Activated T-helper 2 cell treated with anti-CD3 and anti-CD28 coated beads, Interferon-gamma antibody, Interleukin-2, Interleukin-4, amounts not matched to agents 10 μg/mL and 5 μg/mL and 100 μg/mL, durations not matched to agents 14 hours and 24 hours and 36 hours (primary cell): ENCODE data around the gene SLC16A9. TPM values are rescaled to one million over a fixed set of nuclear protein-coding genes. Genes with fewer than 3 reads are reported as not detected.
"Not testable (repeated sequence)": the region's sequence is repeated elsewhere in the genome, so short reads cannot be mapped to it uniquely, and the experiment has no call there.

Experiments used
- DNase-seq: peaks from one replicate; pipeline ENCODE4 v3.0.0; 2021; ENCODE audit warnings: low spot score
- H3K27ac Mint-ChIP-seq: one replicate; pipeline ENCODE4 v1.8.0; 2021; ENCODE audit warnings: mixed read lengths
- H3K27me3 Mint-ChIP-seq: one replicate; pipeline ENCODE4 v1.8.0; 2021; ENCODE audit warnings: low read depth, mixed read lengths
- H3K36me3 Mint-ChIP-seq: one replicate; pipeline ENCODE4 v1.8.0; 2021; ENCODE audit warnings: low read depth, mixed read lengths
- H3K4me1 Mint-ChIP-seq: one replicate; pipeline ENCODE4 v1.8.0; 2021; ENCODE audit warnings: low read depth, mixed read lengths
- H3K4me3 Mint-ChIP-seq: one replicate; pipeline ENCODE4 v1.8.0; 2021; ENCODE audit warnings: low read depth, mild to moderate bottlenecking, moderate library complexity, mixed read lengths
- H3K9me3 Mint-ChIP-seq: one replicate; pipeline ENCODE4 v1.8.0; 2021; ENCODE audit warnings: mixed read lengths
- intact Hi-C: fragments of 100-400 bp; cut with micrococcal nuclease; formaldehyde crosslinking; loops from one replicate; pipeline ENCODE4 v1.15.1; 2023
- total RNA-seq: library from RNA; stranded (reverse); gene quantifications from 2 replicates; pipeline ENCODE4 v1.2.3, GENCODE V29; 2022

Gene SLC16A9
- total RNA-seq: 1.9 and 2.1 TPM in 2 replicates

- Mint-ChIP-seq H3K4me3 (peak within 1 kb of the TSS; percentile 73), H3K4me1 (peaks cover 3% of the 10 kb centered on the region), H3K27me3 (peaks cover 62% of the 10 kb centered on the region), H3K27ac (peak within 1 kb of the TSS; percentile 24), H3K9me3 (no peaks in the 10 kb centered on the region), H3K36me3 (no peaks in the 10 kb centered on the region)
- intact Hi-C loops: loop anchor here (2.0 to 10.0 kb wide), 2 partner anchors 95 to 197 kb away; partner anchors contain the start of gene CCDC6
- peak; percentile 52 for DNase-seq
Observed at GRCh38 chr10:59709395-59710125, at the start of gene SLC16A9. Gene SLC16A9, minus strand, starts transcription at chr10:59709850. Its CDS starts 25,559 bp downstream, at chr10:59684291.

- Mint-ChIP-seq H3K27ac (no peak overlapping the region), H3K36me3 (no peaks in the 10 kb centered on the region), H3K4me3 (no peak overlapping the region), H3K9me3 (peaks cover 8% of the 10 kb centered on the region), H3K27me3 (peaks cover 1% of the 10 kb centered on the region), H3K4me1 (no peaks in the 10 kb centered on the region)
- intact Hi-C loops: no loop called here
- no peak for DNase-seq
Observed at GRCh38 chr10:59757966-59758365, 48.3 kb upstream of the SLC16A9 start.

GRCh38 chr10:59754951-59755350 is 45.3 kb upstream of the SLC16A9 start:
- no peak overlapping the region for H3K27ac Mint-ChIP-seq

GRCh38 chr10:59753267-59753666 is 43.6 kb upstream of the SLC16A9 start, which contains the start of gene MRLN:
Gene MRLN, minus strand, starts transcription at chr10:59753455.
- H3K27me3 Mint-ChIP-seq: peaks cover 2% of the 10 kb centered on the region
- DNase-seq: no peak
- H3K4me3 Mint-ChIP-seq: no peak within 1 kb of the TSS
- H3K9me3 Mint-ChIP-seq: no peaks in the 10 kb centered on the region
- no peak within 1 kb of the TSS for H3K27ac Mint-ChIP-seq
- no peaks in the 10 kb centered on the region for H3K4me1 Mint-ChIP-seq
- no peaks in the 10 kb centered on the region for H3K36me3 Mint-ChIP-seq
- intact Hi-C loops: no loop called here

More at GRCh38 chr10:59754951-59755350, 45.3 kb upstream of the SLC16A9 start:
- no peak for DNase-seq
- peaks cover 2% of the 10 kb centered on the region for H3K27me3 Mint-ChIP-seq
- no peaks in the 10 kb centered on the region for H3K36me3 Mint-ChIP-seq
- intact Hi-C loops: no loop called here
- H3K4me3 Mint-ChIP-seq: no peak overlapping the region
- no peaks in the 10 kb centered on the region for H3K9me3 Mint-ChIP-seq
- H3K4me1 Mint-ChIP-seq: no peaks in the 10 kb centered on the region

GRCh38 chr10:59752278-59752940 is 42.8 kb upstream of the SLC16A9 start:
- H3K4me1 Mint-ChIP-seq: no peaks in the 10 kb centered on the region

GRCh38 chr10:59750155-59750945 is 40.7 kb upstream of the SLC16A9 start:
- no peaks in the 10 kb centered on the region for H3K4me1 Mint-ChIP-seq
- no peaks in the 10 kb centered on the region for H3K9me3 Mint-ChIP-seq
- DNase-seq: no peak
- H3K4me3 Mint-ChIP-seq: no peak overlapping the region
- H3K36me3 Mint-ChIP-seq: no peaks in the 10 kb centered on the region
- peaks cover 2% of the 10 kb centered on the region for H3K27me3 Mint-ChIP-seq
- intact Hi-C loops: no loop called here
- H3K27ac Mint-ChIP-seq: no peak overlapping the region

More at GRCh38 chr10:59752278-59752940, 42.8 kb upstream of the SLC16A9 start:
- DNase-seq: no peak
- Mint-ChIP-seq H3K9me3 (no peaks in the 10 kb centered on the region), H3K36me3 (no peaks in the 10 kb centered on the region), H3K27ac (no peak overlapping the region), H3K27me3 (peaks cover 2% of the 10 kb centered on the region), H3K4me3 (no peak overlapping the region)
- intact Hi-C loops: no loop called here

- Mint-ChIP-seq H3K9me3 (no peaks in the 10 kb centered on the region), H3K4me1 (no peaks in the 10 kb centered on the region), H3K27me3 (peaks cover 2% of the 10 kb centered on the region), H3K36me3 (no peaks in the 10 kb centered on the region), H3K27ac (no peak overlapping the region), H3K4me3 (no peak overlapping the region)
- intact Hi-C loops: no loop called here
- no peak for DNase-seq
Observed at GRCh38 chr10:59748834-59749233, 39.2 kb upstream of the SLC16A9 start.

- no peaks in the 10 kb centered on the region for H3K36me3 Mint-ChIP-seq
- no peaks in the 10 kb centered on the region for H3K9me3 Mint-ChIP-seq
- no peaks in the 10 kb centered on the region for H3K4me1 Mint-ChIP-seq
- DNase-seq: no peak
- H3K27me3 Mint-ChIP-seq: no peaks in the 10 kb centered on the region
- intact Hi-C loops: no loop called here
- no peak overlapping the region for H3K4me3 Mint-ChIP-seq
- no peak overlapping the region for H3K27ac Mint-ChIP-seq
Observed at GRCh38 chr10:59745163-59745650, 35.6 kb upstream of the SLC16A9 start.

GRCh38 chr10:59744762-59745161 is 35.1 kb upstream of the SLC16A9 start:
- H3K9me3 Mint-ChIP-seq, H3K27me3 Mint-ChIP-seq, intact Hi-C loops, DNase-seq, H3K36me3 Mint-ChIP-seq, H3K4me1 Mint-ChIP-seq, H3K27ac Mint-ChIP-seq, H3K4me3 Mint-ChIP-seq: not testable (repeated sequence)

GRCh38 chr10:59744156-59744555 is 34.5 kb upstream of the SLC16A9 start:
- H3K4me3 Mint-ChIP-seq, H3K4me1 Mint-ChIP-seq, H3K27me3 Mint-ChIP-seq, H3K9me3 Mint-ChIP-seq, H3K27ac Mint-ChIP-seq, DNase-seq, H3K36me3 Mint-ChIP-seq, intact Hi-C loops: not testable (repeated sequence)

GRCh38 chr10:59741583-59741982 is 31.9 kb upstream of the SLC16A9 start:
- H3K9me3 Mint-ChIP-seq: no peaks in the 10 kb centered on the region
- intact Hi-C loops: no loop called here
- DNase-seq: no peak
- H3K4me3 Mint-ChIP-seq: no peak overlapping the region
- no peaks in the 10 kb centered on the region for H3K36me3 Mint-ChIP-seq
- H3K27me3 Mint-ChIP-seq: peaks cover 5% of the 10 kb centered on the region
- no peak overlapping the region for H3K27ac Mint-ChIP-seq
- H3K4me1 Mint-ChIP-seq: no peaks in the 10 kb centered on the region

GRCh38 chr10:59741048-59741447 is 31.4 kb upstream of the SLC16A9 start:
- Mint-ChIP-seq H3K9me3 (no peaks in the 10 kb centered on the region), H3K36me3 (no peaks in the 10 kb centered on the region), H3K4me3 (no peak overlapping the region), H3K27me3 (peaks cover 5% of the 10 kb centered on the region), H3K27ac (no peak overlapping the region), H3K4me1 (no peaks in the 10 kb centered on the region)
- intact Hi-C loops: no loop called here
- DNase-seq: no peak
